Activated CD4-positive, alpha-beta T cell treated with anti-CD3 and anti-CD28 coated beads for 4 hours (primary cell): ENCODE results near the gene TMEM53.
"Not testable (repeated sequence)": the region's sequence is repeated elsewhere in the genome, so short reads cannot be mapped to it uniquely, and the experiment has no call there.

ENCODE experiments used
- DNase-seq, 2 donors: peaks; one replicate each; pipeline ENCODE4 v3.0.0-alpha.2; 2020

Gene TMEM53

GRCh38 chr1:44674113-44675000, at the start of gene TMEM53, which contains the start of gene ARMH1:
Gene TMEM53 (minus strand): TSS chr1:44674481. CDS start chr1:44674391, 90 bp downstream.
Gene ARMH1 (plus strand): TSS chr1:44674714. CDS start chr1:44689698, 14,984 bp downstream.
- peak; percentile 93 to 95 for DNase-seq

DNA sequence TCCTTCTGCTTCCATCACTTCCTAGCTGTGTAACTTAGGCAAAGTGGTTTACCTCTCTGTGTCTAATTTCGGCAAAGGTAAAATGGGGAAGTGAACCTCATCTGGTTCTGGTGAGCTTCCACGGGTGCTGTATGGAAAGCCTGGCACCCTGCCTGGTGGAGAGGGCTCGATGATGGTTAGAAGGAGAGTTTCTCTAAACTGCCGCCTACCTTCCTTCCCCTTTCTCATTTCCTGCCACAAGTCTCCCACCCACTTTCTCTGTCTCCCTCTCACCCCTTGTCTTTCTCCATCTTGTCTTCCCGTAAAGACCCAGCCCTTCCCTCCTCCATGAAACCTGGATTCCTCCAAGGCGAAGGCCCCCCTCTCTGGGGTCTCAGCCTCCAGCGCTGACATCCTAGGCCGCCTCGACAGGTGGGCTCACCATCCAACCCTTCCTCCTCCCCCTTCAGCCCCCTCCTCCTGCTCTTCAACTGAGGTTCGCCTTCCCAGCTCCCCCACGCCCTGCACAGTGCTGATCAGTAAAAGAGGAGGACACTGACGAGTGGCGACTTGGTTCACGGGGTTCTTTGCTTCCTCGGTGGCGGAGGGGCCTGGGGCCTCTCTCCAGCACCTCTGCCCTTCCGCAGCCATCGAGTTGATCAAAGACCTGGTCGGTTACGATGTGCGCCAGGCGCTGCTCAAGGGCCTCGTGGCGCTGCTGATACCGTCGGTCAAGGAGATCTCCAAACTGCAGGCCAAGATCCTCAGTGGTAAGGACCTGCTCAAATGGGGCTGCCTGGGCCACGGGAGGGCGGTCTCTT, 49.4 kb upstream of the TMEM53 start:
- DNase-seq: peak; percentile 48 to 63

- no peak for DNase-seq
Observed at GRCh38 chr1:44723064-44723463, 48.8 kb upstream of the TMEM53 start.

- peak; percentile 69 to 80 for DNase-seq
Observed at GRCh38 chr1:44721485-44722361, 47.4 kb upstream of the TMEM53 start.

DNA sequence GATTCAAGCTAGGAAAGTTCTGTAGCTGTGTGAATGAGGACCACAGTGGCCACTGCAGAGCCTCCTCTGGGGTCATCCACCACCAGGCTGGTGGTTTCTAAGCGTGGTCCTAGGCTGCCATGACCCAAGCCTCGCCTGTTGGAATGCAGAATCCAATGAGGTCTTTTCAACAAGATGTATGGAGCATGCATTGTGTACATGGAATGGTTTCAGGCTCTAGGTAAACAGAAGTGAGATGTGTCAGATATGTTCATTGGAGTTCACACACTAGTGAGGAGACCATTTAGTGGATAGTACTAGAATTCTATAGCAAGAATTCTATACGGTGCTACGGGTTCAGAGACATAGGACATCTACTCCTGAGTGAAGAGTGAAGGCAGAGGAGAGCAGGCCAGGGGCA, 46.0 kb upstream of the TMEM53 start:
- DNase-seq: no peak

- no peak for DNase-seq
Observed at GRCh38 chr1:44719318-44719717, 45.0 kb upstream of the TMEM53 start.

- no peak for DNase-seq
Observed at GRCh38 chr1:44718091-44718490, 43.8 kb upstream of the TMEM53 start.

DNA sequence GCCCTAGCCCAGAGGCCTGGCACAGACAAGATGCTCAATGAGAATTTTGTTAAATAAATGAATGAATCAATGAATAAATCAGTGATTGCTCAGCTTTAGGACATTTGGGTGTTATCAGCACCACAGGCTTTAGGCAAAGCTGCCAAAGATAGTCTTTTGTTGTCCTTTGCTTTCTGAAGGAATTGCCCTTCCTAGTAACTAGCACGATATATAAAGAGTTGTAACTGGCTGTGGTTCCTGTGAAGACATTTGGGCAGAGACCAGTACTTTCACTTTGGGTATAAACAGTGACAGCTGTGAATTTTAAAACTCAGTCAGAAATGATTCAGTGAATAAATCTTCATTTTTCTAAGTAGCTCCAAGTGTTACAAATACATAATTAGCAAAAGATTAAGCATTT, 43.4 kb upstream of the TMEM53 start:
- DNase-seq: no peak

- DNase-seq: no peak
Observed at GRCh38 chr1:44717156-44717555, 42.9 kb upstream of the TMEM53 start.

DNA sequence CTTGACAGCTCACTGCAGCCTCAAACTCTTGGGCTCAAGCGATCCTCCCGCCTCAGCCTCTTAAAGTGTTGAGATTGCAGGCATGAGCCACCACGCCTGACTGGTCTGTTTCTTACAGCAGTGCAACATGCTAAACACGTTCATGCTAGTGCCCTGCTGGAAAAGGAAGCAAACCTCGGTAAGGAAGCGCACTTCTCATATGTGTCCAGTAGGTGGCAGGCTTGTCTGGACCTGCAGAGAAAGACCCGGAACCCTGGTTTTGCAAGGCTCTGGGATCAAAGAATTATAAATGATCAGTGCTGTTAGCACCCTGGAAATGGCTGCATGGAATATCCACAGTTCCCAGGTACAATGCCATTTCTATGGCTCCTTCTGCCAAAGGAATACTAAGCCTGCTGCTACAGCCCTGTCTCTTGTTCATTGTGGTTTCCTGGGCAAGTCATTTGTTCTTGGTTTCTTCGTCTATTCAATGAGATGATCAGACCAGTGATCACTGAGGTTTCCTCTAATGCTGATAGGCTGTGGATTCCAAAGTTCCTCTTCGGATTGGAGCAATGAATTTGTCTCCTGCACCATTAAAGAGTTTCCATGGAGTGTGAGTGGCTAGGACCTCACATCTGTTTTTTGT, 40.8 kb upstream of the TMEM53 start:
- peak; percentile 59 to 72 for DNase-seq

- DNase-seq: no peak
Observed at GRCh38 chr1:44714532-44714931, 40.3 kb upstream of the TMEM53 start.

- DNase-seq: no peak
Observed at GRCh38 chr1:44713321-44713781, 39.1 kb upstream of the TMEM53 start.

- DNase-seq: peak; percentile 40 to 48
Observed at GRCh38 chr1:44707959-44708831, 33.9 kb upstream of the TMEM53 start.

- no peak for DNase-seq
Observed at GRCh38 chr1:44707112-44707881, 33.0 kb upstream of the TMEM53 start.

- no peak for DNase-seq
Observed at GRCh38 chr1:44705938-44706337, 31.7 kb upstream of the TMEM53 start.

GRCh38 chr1:44705470-44705869, 31.2 kb upstream of the TMEM53 start:
- no peak for DNase-seq

- DNase-seq: no peak
Observed at GRCh38 chr1:44701141-44701573, 26.9 kb upstream of the TMEM53 start.

DNA sequence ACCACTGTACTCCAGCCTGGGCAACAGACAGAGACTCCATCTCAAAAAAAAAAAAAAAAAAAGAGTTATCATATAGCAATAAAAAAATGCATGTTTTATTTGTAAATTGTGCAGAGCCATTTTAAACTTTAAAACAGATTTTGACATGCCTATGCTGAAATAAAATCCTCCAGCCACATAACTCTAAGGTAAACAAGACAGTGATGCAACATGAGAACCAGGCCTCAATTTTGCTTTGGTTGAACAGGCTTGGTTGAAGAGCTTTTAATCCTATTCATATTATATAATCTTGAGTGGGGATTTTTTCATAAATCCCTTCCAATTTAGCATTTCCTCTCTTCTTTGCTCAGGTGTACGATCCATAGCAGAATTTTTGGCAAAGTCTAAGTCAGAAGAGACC, 26.3 kb upstream of the TMEM53 start:
- no peak for DNase-seq

GRCh38 chr1:44699375-44699774, 25.1 kb upstream of the TMEM53 start:
- not testable (repeated sequence) for DNase-seq

DNA sequence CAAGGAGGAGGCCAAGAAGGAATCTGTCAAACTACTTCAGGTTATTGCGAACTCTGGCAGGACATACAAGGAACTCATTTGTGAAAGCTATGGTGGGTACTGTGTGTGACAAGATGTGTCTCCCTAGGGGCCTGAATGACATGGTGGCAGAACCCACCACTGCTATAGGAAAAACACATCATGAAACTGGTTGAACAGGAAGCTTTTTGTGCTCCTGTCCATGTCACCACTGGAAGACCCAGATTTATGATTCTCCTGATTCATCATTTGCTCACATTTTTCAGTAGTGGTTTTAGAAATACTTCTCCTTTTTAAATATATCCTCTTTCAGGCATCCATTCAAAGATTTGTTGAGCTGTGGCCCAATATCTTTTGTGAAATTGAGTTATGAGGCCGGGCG, 23.9 kb upstream of the TMEM53 start:
- no peak for DNase-seq
